Stimulated activated CD4-positive, alpha-beta T cell treated with anti-CD3 and anti-CD28 coated beads, Interleukin-15, amount 100 ng/mL, for 48 hours (primary cell): ENCODE measurements around the gene PIP5K1C.
"Not testable (repeated sequence)": the region's sequence is repeated elsewhere in the genome, so short reads cannot be mapped to it uniquely, and the experiment has no call there.

Experiments
- DNase-seq, 2 donors: peaks; one replicate each; pipeline ENCODE4 v3.0.0-alpha.2; 2020; ENCODE audit warnings: low read depth in 2 of 2

PIP5K1C gene

DNA sequence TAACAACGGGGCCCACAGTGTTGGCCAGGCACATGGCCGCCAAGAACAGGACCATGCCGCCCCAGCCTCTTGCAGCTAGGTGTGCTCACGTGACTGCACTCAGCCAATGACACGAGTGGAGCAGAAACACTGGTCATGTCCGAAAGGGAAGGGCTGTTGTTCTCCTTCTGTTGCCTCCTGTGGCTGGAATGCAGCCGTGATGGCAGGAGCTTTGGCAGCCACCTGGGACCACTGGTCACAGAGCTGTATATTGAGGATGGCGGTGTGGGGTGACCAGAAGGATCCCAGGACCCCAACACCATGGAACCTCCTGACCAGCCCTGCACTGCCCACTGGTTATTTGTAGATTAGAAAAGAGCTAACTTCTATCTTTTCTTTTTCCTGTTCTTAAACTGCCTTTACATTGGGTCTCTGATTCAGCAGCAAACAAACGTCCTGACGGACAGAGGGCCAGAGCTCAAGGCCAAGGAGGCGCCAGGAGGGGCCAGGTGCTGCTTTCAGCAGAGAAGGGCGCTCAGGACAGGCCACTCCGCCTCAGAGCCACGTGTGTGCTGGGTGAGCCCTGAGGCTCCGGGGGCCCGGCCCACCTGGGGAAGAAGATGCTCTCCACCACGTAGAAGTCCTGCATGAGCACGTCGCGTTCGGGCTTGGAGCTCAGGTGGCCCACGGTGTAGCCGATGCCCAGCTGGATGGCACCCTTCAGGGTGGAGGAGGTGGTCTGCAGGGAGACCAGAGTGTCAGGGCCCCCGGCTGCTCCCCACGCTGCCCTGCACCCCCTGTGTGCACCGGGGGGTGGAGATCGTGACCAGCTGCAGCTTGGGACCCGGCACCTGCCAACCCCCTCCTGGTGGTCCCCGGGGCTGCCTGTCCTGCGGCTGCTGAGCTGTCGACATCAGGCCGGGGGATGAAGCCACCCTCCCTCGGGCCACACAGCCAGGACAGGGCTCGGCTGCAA lies 38.7 kb downstream of the PIP5K1C start:
- no peak for DNase-seq

DNA sequence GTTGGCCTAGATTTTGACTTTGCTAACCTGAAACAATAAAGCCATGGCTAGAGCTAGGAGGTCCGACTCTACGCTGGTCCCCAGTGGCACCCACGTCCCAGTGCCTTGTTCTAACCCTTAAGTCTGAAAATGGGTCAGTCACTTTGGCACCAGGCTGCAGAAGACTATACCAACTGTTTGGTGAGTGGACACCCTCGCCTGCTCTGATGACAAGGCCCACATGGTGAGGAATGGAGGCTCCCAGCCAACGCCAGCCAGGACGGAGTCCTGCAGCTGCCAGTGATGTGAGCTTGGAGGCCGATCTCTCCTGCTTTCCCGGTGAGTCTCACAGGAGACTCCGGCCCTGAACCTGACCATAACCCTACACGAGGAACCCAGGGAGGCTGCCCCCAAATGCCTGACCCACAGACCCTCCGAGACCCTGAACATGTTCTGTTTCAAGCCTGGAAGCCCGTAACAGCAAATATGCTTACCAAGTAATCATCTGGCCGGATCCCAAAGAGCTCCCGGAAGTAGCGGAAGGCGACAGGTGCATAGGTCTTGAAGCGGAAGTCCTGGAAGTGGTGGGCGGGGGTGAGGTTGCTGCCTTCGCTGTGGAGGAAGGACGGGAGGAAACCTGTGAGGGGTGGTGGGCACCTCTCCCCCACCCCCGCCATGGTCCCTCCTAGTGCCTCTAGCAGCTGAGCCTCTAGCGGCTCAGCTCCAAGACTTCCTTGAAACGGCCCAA lies 39.6 kb downstream of the PIP5K1C start:
- DNase-seq: no peak

DNA sequence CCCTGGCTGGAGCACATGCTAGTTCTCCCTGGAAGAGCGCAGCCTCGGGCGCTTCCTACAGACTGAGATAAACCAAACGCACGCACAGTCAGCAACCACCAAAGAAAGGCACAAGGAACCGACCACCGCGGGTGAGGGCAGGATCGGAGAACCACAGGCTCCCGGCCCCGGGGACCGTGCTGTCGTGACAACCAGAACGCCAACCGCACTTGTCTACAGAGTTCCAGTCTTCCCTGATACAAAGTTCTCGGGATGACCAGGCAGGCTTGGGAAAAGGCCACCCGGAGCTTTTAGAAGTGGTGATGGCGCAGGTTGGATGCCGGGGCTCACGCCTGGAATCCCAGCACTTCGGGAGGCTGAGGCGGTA lies 40.5 kb downstream of the PIP5K1C start:
- DNase-seq: no peak

DNA sequence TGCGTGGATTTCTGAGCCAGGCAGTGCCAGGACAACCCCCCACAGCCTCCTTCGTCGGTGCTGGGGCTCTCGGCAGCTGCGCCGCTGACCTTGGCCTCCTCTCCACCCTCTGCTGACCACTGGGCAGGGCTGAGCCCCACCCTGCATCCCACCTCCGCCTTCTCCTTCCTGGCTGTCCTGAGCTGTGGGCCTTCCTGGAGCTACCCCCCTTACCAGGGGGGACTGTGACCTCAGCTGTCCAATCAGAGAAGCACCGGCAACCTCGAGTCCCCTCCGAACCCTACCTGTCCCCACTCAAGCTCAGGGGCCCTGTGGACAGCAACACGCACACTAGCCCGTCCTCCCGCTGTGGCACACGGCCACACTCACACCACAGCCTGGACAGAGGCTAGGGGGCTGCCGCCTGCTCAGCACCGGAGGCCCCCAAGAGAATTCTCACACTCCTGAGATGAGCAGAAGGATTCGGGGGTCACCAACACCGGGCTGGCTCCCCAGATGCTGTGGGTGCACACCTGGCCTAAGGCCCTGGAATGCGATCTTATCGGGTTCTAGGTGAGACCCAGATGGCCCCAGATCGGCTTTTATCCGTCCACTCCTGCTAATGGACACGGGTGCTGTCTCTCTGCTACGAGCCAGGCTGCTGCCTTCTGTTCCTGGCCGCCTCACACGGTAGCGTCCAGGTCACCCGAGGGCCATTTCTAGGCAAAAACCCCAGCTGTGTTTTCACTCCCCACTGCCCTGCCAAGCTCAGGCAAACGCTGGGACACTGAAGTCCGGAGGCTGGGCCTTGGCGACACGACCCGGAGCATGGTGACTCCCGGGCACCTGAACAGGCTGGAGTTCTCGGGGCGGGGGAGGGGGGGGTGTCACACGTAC lies 41.2 kb downstream of the PIP5K1C start:
- DNase-seq: no peak

DNA sequence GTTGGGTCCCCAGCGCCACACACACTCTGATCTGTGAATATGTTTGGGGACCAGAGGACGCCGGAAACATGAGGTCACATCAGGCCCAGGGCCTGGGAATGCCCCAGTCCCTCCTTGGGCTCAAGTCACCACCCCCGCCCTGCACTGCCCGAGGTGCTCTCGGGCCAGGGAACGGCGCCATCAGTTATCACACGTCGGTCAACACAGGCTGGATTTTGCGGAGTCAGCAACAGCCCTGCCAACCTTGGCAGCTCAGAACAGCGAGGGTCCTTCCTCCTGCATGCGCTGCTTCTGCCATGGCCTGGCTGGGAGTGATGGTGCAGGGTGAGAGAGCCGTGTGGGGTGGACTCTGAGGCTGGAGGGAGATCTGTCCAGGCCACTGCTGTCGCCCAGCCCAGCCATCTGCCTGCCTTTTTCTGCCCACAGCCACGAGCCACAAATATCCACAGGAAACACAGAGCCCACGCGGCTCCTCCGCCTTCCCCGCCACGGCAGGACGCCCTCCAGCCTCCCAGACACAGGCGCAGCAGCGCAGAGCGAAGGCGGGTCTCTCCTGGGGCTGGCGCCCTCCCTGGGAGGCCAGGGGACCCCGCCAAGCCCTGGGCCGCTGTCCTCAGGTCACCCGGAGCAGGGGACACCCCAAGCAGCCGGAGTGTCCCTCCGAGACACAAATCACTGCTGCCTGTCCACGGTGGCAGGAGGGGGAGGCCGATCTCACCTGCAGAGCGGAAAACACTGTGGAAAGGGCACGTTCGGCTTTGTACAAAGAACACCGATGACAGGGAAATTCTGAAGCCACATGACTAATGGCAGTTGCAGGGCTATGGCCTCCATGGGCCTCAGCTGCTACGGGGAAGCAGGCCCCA lies 42.0 kb downstream of the PIP5K1C start:
- no peak for DNase-seq

DNA sequence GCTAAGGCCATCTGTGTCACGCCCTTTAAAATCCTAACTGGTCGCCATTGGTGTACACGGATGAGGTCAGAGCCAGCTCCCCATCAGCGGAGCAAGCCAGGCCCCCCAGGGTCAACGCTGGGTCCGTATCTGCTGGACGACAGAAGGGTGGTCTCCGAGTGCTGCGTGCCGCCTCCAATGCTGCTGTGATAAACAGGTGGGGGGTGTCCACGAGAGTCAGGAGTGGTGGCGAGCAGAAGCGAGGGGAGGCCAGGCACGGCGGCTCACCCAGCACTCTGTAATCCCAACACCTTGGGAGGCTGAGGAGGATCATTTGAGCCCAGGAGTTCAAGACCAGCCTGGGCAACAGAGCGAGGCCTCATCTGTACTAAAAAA lies 42.9 kb downstream of the PIP5K1C start:
- no peak for DNase-seq

DNA sequence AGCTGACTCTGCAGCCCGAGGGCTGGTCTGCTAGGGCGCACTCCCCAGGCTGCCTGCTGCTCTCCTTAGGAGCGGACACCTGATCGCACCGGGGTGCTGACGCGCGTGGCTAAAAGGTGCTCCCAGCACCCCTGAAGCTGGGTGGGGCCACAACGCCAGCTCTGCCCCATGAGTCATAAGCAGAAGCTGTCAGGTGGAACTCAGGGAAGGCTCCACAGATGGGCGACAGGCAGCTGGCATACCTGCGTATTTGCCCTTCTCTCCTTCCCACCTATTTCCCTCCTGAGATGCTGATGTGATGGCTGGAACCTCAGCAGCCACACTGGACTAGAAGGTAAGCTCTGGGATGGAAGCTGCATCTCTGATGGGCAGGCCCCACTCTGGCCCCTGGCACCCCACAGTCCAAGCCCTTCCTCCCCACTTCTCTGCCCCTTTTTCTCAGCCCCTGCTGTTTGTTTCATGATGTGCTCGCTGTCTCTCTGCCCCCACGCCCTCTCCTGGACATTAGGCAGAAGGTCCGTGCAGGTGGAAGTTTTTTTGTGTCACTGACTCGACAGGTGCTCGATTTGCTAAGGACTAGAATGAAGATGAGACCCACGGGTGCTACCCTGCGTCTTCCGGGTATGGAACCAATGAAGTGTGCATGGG lies 43.4 kb downstream of the PIP5K1C start:
- DNase-seq: no peak

DNA sequence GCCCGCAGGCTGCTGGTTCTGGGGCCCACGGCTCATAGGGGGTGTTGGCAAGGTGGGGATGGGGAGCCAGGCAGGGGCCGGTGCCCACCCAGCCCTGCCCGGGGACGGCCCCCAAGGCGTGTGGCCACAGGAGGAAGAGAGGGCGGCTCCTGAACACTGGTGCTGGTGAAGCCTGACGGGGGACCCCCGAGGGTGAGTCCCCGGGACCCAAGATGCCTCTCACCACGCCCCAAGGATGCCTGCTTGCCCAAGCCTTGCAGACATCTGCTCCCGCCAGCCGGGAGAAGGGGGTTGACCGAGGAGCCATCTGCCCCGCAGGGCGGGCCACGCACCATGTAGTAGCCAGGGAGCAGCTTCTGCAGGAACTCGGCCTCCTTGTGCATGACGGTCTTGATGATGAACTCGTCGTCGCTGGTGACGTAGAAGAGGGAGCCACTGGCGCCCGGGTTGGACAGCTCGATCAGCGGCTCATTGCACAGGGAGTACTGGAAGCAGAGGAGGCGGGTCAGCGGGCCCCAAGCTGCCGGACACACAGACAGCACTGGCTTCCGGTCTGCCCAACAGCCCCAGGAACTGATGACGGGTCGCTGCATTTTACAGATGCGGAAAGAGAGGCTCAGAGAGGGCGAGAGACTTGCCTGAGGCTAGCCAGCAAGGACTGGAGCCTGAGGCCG lies 44.1 kb downstream of the PIP5K1C start:
- no peak for DNase-seq

DNA sequence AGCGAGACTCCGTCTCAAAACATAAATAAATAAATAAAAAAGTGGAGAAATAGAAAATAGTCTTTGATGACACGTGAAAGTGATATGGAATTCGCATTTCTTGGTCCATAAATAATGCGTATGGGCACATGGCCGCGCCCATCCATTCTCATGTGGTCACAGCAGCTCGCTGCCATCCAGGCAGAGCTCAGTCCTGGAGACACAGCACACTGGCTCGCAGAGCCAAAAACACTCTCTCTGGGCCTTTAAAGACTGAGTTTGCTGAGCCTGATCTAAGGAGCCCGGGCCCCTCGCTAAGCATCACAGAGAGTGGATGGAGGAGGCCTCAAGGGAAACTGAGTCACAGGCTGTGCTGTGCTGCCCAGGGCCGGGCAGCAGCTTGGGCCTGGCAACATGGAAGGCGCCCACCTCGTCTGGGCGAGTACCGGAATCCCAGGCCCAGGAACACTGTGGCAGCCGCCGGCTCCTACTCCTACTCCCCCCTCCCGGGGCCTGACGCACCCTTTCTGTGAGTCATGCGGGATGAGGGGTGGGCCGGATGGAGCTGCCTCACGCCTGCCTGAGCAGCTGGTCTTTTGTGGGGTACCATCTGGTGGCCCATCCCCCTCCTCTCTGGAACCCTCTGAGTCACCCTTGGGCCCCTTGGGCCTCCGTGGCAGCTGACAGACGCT lies 44.7 kb downstream of the PIP5K1C start:
- DNase-seq: no peak

DNA sequence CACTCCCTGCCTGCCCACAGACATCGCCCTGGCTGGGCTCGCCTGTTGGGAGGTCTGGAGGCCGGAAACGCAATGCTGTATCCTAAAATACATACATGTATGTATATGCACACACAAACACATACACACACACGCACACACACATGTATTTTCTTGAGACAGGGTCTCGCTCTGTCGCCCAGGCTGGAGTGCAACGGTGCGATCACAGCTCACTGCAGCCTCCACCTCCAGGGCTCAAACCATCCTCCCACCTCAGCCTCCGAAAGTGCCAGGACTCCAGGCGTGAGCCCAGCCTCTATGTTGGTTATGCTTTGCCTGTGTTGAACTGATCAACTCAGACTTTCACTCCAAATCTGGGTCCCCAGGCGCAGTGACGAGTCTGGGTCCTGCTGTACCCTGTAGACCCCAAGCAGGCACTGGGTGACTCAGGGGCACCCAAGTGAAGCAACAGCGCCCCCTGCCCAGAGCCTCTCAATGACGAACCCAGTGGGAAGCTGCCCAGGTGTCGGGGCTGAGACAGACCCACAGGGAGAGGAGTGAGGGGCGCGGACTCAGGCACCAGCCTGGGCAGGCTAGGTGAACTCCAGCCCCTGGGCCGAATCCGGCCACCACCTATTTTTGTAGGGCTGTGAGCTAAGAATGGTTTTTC lies 46.3 kb downstream of the PIP5K1C start:
- DNase-seq: no peak

DNA sequence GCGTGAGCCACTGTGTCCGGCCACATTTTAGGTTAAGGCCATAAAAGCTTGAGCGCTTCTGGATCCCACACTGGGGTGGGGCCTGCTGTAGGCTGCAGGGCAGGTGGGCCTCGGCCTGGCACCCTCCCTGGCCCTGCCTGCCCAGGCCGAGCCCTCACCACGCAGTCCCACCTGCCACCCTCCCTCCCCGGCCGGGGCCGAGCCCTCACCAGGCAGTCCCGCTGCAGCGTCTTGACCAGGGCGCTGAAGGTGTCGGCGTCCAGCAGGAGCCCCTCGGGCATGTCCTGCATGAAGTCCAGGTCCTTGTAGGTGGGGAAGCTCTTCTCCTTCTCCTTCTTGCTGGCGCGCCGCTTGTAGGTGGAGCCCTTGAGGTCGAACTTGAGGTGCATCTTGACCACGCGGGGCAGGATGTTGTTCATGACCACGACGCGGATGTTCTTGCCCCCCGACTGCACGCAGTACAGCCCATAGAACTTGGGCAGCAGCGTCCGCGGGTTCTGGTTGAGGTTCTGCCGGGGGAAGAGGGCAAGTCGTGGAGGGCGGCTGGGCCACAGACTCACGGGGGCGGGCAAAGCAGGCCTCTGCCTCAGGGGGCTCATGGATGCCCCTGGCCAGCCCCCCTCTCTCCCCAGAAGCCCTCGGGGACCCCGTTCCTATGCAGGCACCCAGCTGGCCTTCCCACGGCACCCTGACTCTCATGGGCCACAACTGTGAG lies 47.0 kb downstream of the PIP5K1C start:
- DNase-seq: no peak

DNA sequence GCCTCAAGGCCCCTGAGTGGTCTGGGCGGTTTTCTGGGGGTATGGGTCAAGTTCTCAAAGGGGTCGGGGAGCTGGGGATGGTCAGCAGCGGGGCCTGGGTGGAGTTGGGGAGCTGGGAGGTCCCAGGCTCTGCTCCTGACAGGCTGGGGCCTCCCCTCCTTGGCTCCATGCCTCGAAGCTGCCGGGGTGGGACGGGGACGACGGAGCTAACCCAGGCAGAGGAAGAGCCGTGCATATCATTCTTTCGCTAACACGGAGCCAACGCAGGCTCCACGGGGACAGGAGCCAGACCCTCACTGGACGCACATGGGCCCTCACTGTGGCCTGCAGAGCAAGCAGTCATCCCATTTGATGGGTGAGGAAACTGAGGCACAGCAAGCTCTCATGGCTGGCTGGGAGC lies 47.8 kb downstream of the PIP5K1C start:
- DNase-seq: no peak

DNA sequence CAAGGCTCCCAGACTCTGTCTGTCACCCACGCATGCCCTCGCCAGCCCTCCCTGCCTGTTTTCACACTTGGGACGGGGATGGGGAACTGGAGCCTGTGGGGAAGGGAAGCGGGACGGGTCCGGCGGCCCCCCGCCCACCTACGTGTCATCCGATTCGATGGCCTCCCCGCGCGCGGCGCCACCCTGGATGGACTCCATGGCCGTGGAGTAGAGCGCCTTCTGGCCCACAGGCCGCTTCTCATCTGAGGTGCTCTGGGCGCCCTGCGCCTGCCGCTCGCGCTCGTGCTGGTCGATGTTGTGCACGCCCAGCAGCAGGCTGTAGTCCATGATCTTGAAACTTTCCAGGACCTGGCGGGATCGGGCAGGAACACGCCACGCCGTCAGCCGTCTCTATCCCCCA lies 48.6 kb downstream of the PIP5K1C start:
- no peak for DNase-seq

DNA sequence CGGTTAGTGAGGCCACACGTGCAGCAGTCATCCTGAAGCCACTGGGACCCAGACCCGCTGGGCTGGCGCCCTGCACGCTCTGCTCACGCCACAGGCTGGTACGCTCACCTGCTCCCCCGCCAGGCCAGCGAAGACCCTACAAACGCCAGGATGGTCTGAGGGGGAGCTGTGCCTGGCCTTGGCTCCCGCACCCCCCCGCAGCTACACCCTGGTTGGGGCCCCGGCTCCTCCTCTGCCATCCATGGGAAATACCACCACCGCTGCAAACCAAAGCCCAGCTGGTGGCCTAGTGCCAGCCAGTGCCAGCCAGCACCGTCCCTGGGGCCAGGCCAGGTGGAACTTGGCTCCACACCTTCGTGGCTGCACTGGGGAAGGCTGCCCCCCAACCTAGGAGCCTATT lies 50.4 kb downstream of the PIP5K1C start:
- DNase-seq: no peak

DNA sequence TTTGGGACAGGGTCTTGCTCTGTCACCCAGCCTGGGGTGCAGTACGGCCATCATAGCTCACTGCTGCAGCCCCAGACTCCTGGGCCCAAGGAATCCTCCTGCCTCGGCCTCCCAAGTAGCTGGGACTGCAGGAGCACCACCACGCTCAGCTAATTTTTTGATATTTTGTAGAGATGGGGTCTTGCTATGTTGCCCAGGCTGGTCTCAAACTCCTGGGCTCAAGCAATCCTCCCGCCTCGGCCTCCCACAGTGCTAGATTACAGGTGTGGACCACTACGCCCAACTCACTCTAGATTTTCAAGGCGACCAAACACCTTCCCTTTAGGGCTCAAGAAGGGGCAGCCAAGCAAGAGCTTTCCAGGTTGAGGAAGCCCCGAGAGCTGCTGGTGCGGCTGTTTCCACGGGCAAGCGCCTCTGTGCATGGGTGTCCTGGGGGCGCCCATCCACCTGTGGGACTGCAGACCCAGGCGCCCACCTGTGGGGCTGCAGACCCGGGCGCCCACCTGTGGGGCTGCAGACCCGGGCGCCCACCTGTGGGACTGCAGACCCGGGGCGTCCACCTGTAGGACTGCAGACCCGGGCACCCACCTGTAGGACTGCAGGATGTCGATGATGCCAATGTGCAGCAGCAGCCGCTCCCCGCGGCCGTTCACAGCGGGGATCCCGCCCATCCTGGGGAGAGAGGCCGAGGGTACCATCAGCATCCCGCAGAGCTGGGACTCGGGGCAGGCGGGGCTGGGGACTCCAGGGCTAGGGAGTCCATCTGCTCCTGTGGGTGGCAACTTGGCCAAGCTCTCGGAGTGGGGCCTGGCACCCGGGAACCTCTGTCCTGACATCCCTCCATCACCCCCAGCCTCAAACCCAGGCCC lies 52.0 kb downstream of the PIP5K1C start:
- no peak for DNase-seq

DNA sequence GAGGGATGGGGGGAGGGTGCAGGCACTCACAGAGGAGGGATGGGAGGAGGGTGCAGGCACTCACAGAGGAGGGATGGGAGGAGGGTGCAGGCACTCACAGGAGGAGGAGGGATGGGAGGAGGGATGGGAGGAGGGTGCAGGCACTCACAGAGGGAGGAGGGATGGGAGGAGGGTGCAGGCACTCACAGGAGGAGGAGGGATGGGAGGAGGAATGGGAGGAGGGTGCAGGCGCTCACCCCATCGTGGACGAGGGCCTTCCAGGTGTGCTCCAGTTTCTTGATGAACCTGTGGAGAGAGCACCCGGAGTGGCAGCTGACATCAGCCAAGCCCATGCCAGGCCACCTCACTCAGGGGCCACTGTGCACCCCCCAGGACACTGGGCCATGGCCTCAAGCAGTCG lies 53.2 kb downstream of the PIP5K1C start:
- not testable (repeated sequence) for DNase-seq

DNA sequence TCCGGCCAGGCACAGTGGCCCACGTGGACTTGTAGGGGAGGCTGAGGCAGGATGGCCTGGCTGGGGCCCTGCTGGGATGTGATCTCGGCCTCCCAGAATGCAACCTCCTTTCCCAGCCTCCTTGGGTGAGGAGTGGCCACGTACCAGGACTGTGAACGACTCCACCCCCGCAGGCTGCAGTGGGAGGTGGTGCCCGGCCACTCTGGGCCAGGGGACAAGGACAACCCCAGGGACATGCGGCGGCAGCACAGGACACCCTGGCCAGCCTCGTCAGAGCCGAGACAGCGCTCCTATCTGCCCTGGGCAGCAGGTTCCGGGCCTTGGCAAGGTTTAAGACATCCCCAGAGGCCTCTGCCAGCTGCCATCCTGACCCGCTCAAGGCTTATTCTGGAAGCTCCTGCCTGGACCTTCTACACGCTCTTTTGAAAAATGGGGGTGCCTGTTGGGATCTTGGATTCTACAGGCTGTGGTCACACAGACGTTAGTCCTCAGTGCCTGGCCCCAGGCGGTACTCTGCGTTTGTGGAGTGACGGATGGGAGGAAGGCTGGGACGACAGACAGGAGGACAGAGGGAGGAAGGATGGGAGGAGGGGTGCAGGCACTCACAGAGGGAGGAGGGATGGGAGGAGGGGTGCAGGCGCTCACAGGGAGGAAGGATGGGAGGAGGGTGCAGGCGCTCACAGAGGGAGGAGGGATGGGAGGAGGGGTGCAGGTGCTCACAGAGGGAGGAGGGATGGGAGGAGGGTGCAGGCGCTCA lies 53.8 kb downstream of the PIP5K1C start:
- no peak for DNase-seq
